Renal pelvis (tissue), 4 donors: ENCODE measurements around the gene ZNF35. TPM values are rescaled to one million over a fixed set of nuclear protein-coding genes. Genes with fewer than 3 reads are reported as not detected.

Experiments used
- DNase-seq: peaks from one replicate; pipeline ENCODE4 v3.0.0-alpha.2; 2013
- polyA plus RNA-seq, 3 donors: library from polyadenylated mRNA; unstranded; fragments of 120-200 nt; gene quantifications; one replicate each; pipeline ENCODE4 v1.2.1, GENCODE V29; 2013; ENCODE audit not compliant: insufficient read length in 3 of 3

ZNF35 gene
- polyA plus RNA-seq, 3 donors = 9.8 to 15.1 (median 12.1) TPM

DNA sequence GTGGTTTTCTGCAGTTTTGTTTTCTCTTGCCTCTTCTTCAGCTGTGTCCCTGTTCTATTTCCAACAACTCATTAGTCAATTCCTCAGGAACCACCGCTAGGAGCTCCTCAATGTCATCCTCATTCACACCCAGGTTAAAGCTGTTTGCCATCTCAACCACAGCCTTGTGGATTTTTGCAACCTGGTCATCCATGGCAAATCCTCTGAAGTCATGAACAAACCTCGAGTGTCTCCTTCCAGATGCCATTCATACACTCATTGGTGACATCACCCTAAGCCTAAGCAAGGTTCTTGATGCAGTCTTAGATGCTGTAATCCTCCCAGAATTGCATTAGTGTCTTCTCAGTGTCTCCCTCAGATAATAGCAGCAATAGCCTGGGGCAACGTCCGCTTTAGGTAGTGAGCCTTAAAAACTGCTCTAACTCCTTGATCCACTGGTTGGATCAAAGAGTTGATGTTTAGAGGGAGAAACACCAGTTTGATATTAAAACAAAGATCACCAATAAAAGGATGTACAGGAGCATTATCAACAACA is 32.5 kb downstream of the ZNF35 start:
- no peak for DNase-seq

DNA sequence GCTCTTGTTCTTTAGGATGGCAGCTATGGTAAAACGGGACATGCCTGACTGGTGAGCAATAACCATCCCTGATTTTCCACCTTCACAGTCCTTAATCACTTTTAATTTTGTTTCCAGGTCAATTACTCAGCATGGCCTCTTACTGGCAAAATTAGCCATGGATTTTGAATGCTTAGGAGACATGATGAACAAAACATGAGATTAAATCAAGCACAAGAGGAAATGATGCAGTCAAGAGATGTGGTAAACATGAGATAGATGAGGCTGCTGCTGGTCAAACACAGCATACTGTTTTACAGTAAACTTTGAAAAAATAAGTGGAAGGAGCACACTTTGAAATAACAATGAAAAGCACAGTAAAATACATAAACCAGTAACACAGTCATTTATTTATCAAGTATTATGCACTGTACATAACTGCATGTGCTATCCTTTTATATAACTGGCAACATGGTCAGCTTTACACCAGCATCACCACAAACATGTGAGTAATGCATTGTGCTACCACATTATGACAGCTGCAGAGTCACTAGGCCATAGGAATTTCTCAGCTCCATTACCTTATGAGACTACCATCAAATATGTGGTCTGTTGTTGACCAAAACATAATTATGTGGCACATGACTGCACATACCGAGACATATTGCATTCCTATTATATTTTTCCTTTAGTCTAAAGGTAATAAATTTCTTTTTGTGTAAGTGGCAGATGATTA is 33.8 kb downstream of the ZNF35 start:
- DNase-seq = no peak

DNA sequence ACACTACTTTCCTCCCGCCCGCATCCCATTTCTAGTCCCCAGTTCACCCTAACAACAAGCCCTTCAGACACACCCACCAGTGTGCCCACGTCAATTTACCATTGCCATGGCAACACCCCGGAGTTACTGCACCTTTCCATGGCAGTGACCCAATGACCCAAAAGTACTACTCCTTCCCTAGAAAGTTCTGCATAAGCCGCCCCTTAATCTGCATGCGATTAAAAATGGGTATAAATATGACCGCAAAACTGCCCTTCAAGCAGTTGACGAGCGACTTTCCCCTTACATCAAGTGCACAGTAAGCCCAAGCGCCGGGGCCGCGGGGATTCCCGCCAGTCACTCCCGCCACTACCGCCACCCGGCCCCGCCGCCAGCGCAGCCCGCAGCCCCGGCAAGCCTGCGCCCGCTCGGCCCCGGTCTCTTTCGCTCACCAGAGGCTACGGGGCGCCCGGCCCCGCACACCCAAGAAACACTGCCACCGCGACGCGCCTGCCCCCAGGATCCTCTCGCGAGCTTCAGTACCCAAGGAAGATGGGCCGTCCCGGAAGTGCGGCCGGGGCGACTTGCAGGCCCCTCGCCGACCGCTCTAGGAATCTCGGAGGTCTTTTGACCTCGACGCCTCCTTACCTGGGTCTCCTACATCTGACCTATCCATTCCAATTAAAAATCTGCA is 36.7 kb downstream of the ZNF35 start:
- DNase-seq = peak; percentile 82

DNA sequence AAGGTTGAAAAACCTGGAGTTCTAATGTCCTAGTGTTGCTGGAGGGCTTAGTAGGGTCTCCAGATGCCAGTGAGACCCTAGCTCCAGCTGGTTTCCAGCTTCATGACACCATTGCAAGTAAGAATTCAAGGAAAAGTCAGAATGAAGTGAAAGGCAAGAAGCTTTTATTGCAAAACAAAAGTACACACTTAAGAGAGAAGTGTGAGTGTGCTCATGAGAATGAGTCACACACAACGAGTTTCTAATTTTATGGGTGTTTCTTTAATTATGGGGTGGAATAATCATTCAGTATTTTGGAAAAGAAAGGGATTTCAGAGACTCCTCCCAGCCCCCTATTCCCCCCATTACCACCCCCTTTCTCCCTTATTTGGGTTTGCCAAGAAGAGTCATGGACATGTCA is 39.4 kb downstream of the ZNF35 start:
- no peak for DNase-seq

Other genes with a start within 250 kb of the ZNF35 start
- 10 to 100 TPM; 18.4 to 31.8 (median 29.3) TPM for gene ZNF445, start 171.1 kb upstream of the ZNF35 start, polyA plus RNA-seq
- 10 to 100 TPM; 15.9 to 17.9 (median 17.7) TPM for gene ZKSCAN7, start 93.5 kb upstream of the ZNF35 start, polyA plus RNA-seq
- 10 to 100 TPM in 1 of 3 donors, 1 to 10 TPM in 2; 8.1 to 18.0 (median 10.0) TPM for gene ZNF660, start 63.8 kb upstream of the ZNF35 start, polyA plus RNA-seq
- 10 to 100 TPM; 27.0 to 35.6 (median 34.3) TPM for gene ZNF197, start 23.7 kb upstream of the ZNF35 start, polyA plus RNA-seq
- 10 to 100 TPM; 12.3 to 14.4 (median 14.3) TPM for gene ZNF502, start 63.9 kb downstream of the ZNF35 start, polyA plus RNA-seq
- 10 to 100 TPM; 10.2 to 12.9 (median 10.8) TPM for gene ZNF501, start 80.9 kb downstream of the ZNF35 start, polyA plus RNA-seq
- gene KIAA1143, start 112.9 kb downstream of the ZNF35 start, polyA plus RNA-seq = 10 to 100 TPM; 47.9 to 55.4 (median 49.1) TPM
- 10 to 100 TPM; 21.6 to 29.2 (median 25.0) TPM for gene KIF15, start 113.1 kb downstream of the ZNF35 start, polyA plus RNA-seq
- gene TMEM42, start 213.2 kb downstream of the ZNF35 start, polyA plus RNA-seq = 10 to 100 TPM; 28.7 to 34.3 (median 33.7) TPM
- gene TGM4, start 225.9 kb downstream of the ZNF35 start, polyA plus RNA-seq = under 1 TPM; 0.05 to 0.13 (median 0.09) TPM